Dermis microvascular lymphatic vessel endothelial cell (primary cell): ENCODE data around the gene BIRC6. TPM values are rescaled to one million over a fixed set of nuclear protein-coding genes. Genes with fewer than 3 reads are reported as not detected.

Experiments
- total RNA-seq: library from RNA; depleted of rRNA; stranded (reverse); fragments of >200 nt; gene quantifications from 2 replicates; pipeline ENCODE4 v1.2.1, GENCODE V29; 2014

The BIRC6 gene
- total RNA-seq, 1 donor from 2014 or later: 127 TPM

Other genes with a start within 250 kb of the BIRC6 start
- 16.4 and 19.5 TPM in 2 replicates for gene SLC30A6, start 191.2 kb upstream of the BIRC6 start, total RNA-seq
- under 0.01 TPM in 1 of 2 replicates, not detected in the other for gene NLRC4, start 92.1 kb upstream of the BIRC6 start, total RNA-seq
- 9.9 and 12.5 TPM in 2 replicates for gene YIPF4, start 79.1 kb upstream of the BIRC6 start, total RNA-seq